HG03095 (cell line): Measurements from ENCODE around the gene BEND3.
"Not testable (repeated sequence)": the region's sequence is repeated elsewhere in the genome, so short reads cannot be mapped to it uniquely, and the experiment has no call there.

Experiments used
- ATAC-seq: cut with Tn5 transposase; IDR thresholded peaks from one replicate; pipeline ENCODE4 v1.9.1; 2021; ENCODE audit warnings: moderate library complexity; ENCODE audit not compliant: unreplicated experiment

BEND3 gene

DNA sequence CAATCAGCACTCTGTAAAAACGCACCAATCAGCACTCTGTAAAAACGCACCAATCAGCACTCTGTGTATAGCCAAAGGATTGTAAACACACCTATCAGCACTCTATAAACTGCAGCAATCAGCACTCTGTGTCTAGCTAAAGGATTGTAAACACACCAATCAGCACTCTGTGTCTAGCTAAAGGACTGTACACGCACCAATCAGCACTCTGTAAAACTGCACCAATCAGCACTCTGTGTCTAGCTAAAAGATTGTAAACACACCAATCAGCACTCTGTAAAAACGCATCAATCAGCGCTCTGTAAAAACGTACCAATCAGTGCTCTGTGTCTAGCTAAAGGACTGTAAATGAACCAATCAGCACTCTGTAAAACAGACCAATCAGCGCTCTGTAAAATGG lies 30.9 kb downstream of the BEND3 start:
- ATAC-seq: not testable (repeated sequence)

DNA sequence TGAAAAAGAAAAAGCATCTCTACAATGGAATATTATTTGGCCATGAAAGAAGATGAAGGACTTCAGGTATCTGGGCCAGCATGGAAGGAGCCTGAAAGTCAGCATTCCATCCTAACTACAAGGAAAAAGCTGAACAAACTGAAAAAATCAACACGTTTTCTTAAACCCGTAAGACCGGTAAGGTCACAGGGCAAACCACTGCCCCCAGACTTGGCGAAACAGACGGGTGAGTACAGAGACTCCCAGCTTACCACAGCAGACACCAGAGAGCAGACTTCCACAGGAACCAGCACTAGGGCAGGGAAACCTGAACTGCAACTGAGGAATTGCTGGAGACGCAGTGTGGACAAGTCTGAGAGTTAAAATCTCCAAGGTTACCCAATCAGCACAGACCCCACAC lies 31.4 kb downstream of the BEND3 start:
- no peak for ATAC-seq

DNA sequence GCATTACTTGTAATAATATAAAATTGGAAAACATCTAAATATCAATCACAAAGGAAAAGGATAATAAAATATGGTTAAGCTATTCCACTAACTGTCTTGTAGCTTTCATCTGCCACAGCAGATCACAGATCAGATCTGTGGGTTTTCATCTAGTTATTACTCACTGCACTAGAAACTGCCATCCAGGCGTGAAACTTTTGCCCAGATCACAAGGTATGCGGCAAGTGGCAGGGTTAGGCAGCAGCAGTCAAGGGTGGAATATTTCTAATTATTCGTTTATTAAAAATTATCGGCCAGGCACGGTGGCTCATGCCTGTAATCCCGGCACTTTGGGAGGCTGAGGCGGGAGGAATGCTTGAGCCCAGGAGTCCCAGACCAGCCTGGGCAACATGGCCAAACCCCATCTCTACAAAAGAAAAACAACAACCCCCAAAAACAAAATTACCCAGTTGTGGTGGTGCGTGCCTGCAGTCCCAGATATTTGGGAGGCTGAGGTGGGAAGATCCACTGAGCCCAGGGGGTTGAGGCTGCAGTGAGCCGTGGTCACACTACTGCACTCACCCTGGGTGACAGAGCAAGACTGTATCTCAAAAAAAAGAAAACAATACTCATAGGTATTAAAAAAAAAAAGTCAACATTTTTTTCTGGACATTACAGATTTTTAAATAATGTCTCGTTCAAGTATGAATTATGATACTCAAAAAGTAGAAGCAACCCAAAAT lies 32.1 kb downstream of the BEND3 start:
- ATAC-seq: peak; percentile 78

DNA sequence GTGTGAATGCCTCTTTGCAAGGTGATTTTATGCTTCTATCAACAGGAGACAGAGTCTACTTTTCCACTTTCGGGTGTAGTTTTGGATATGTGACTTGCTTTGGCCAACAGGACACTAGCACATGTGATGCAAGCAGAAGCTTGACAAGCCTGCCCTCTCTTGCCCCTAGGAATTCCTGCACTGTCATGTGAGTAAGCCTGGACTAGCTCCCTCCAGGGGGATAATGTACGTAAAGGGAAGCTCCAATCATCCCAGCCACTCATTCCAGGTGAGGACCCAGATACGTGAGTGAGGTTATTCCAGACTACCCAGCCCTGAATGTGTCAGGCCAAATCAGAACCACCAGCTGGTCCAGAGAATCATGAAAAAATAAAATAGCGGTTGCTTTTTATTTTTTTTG lies 33.3 kb downstream of the BEND3 start:
- no peak for ATAC-seq

DNA sequence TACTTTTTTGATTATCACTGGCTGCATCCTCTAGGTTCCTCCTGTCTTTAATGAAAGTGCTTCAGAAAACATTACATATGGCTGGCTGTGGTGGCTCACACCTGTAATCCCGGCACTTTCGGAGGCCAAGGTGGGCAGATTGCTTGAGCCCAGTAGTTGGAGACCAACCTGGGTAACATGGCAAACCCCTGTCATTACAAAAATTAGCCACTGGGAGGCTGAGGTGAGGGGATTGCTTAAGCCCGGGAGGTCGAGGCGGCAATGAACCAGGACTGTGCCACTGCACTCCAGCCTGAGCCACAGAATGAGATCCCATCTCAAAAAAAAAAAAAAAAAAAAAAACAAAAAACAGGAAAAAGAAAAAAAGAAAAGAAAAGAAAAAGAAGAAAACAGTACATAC lies 35.3 kb downstream of the BEND3 start:
- ATAC-seq: no peak

DNA sequence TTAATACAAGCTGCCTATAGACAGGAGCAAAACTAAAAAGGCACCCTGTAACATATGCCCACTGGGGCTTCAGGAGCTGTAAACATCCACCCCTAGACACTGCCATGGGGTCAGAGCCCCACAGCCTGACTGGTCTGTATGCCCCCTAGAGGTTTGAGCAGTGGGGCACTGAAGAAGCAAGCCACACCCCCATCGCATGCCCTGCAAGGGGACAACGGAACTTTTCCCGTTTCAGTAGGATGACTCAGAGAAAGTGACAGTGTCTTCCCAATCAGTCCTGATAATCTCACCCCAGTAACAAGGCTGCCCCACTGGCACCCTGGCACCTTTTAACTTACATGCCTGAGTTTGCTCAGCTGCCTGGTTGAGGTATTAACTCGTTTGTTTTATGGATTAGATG lies 35.9 kb downstream of the BEND3 start:
- ATAC-seq: no peak

DNA sequence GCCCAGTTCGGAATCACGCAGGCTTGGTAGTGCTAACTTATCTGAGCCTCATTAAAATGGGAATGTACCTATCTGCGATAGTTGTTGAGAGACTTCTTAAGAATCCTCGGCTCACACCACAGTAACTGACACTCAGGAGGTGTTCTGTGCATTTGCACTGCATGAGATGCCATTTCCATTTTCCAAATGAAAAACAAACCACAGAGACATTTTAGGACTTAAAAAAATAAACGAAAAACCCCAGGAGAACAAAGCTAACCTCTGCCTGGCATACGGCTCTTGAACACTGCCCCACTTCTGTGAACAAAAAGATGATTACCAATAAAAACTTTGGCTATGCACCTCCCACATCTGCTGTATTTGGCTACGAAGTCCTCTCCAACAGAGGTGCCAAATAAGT lies 37.6 kb downstream of the BEND3 start:
- no peak for ATAC-seq

DNA sequence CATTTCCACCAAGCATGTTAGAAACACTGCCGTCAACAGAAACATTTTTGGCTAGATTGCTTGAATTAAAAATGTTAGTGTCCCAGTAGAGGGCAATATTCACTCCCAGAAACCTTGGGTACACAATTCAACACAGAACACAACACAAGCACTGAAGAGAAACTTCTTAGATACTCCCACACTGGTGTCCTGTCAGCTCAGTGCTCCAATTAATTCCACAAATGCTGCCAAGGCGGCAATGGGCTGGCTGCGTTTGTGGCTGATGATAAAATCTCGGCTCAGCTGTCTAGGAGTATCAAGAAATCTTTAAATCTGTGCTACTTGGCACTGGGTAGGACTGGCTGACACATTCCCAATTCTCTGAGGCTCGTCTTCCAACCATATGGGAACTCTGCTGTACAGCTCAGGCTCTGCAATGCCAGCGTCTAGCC lies 39.3 kb downstream of the BEND3 start:
- no peak for ATAC-seq

DNA sequence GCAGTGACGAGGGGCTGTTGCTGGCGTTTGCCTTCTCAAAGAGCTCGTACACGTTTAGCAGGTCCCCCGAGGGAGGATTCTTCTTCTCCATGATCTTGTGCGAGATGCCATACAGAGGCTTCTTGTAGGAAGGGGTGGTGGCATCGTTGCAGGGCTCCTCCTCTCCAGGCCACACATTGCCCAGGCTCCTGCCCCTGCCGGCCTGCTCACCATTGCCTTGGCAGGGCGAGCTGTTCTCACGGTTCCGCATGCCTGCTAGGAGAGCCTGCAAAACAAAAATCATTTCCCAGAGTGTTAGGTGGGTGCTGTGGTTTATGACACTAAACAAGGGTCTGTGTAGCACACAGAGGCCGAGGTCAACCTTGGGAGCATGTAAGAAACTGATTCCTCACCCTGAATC lies 44.6 kb downstream of the BEND3 start:
- no peak for ATAC-seq

DNA sequence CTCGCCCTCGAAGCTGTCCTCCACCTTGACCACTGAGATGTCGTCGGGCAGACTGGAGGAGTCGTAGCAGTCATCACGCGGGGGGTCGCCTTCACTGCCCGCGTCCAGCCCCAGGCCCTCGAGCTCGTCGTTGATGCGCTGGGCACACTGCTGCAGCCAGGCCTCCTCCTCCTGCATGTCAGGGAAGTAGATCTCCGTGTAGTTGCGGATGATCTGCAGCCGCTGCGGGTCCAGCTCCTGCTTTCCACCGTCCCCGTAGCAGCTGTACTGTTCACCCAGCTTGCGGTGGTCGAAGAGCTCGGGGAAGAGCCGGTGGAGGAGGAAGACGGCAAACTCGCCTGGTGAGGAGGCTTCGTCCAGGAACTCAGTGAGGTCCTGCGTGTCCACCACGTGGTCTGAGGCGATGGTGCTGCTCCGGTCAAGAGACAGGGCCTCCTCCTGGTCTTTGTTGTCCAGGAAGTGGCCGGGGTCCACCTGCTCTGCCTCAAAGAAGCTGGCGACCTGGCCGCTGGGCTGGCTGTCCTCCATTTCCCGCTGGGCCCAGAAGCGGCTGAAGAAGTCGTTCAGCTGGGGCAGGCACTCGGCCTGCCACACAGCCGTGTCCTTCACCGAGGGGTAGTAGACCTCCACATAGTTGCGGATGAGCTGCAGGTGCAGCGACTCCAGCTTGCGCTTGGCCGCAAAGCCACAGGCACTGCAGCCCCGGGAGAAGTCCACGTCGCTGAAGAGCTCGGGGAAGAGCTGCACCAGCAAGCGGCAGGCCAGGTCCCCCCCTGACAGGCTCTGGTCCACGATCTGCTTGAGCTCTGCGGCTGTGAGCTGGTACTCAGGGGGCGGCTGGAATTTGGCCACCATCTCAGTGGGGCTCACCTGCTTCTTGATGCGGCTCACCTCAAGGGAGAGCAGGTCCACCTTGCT lies 45.4 kb downstream of the BEND3 start:
- no peak for ATAC-seq

DNA sequence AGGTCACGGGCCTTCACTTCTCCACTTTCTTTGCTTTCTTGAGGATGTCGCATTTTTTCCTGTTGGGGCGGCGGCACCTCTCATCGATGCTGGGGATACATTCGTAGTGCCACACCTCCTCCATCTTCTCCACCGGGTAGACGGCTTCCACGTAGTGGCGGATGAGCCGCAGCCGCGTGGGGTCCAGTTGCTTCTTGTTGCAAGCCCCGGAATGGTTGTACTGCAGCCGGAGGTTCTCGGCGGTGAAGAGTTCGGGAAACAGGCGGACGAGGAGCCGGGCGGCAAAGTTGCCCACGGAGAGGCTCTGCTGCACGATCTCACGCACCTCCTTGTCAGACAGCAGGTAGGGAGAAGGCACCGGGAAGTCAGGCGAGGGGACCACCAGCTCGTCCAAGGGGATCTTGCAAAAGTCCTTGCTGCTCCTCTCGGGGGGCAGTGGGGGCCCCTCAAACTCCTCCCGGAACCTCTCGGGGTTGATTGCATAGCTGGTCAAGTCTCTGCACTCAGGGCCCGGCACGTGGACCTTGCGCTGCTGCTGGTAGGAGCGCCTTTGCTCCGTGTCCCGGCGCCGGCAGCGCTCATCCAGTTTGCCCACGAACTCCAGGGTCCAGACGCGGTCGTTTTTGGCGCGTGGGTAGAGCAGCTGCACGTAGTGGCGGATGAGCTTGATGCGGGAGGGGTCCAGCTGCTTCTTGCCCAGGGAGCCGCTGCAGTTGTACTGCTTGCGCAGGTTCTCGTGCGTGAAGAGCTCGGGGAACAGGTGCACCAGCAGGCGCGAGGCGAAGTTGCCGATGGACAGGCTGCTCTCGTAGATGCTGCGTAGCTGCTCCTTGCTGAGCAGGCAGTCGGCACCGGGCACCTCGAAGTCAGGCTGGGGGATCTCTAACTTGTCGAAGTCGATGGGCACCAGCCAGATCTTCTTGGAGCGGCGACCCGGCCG lies 46.4 kb downstream of the BEND3 start:
- no peak for ATAC-seq

DNA sequence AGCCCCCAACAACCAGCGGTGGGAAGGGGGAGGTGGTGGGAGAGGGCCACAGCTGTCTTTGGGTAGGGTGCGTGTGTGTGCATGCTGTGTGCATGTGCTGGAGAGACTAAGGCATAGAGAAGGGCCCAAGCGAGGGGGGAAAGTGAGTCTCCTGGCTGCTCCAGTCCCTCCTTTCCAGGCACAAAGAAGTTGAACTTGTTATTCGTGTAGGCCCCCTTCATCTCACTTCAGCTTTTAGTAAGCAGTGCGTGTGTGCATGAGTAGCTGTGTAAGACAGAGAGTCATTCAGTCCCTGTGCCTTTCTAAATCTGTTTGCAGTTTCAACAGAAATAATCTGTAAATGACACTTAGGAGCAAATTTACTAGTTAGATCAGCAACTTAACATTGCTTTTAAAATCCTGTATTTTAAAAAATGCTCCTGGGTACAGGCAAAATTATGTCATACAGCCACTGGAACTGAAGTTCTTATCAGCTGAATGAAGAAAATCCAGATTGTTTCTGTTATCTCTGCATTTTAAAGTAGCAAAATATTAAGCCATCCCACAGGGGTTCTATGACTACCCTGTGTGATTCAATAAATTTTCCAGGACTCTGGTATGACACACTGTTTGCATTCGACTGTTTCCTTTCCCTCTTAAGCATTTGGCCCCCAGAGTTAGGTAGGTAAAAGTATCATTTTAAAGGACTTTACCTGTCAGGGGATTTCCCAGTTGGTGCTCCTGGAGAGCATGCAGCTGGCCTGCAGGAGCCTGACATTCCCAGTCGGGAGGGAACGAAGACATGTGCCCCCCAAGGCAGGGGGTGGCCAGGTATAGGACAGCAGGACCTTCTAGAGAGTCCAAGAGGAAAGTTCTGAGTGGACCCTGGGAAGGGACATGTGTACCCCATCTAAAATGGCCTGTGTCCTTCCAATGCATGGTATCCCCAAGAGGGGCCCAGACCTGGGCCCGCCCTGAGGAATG lies 48.3 kb downstream of the BEND3 start:
- peak; percentile 69 for ATAC-seq

DNA sequence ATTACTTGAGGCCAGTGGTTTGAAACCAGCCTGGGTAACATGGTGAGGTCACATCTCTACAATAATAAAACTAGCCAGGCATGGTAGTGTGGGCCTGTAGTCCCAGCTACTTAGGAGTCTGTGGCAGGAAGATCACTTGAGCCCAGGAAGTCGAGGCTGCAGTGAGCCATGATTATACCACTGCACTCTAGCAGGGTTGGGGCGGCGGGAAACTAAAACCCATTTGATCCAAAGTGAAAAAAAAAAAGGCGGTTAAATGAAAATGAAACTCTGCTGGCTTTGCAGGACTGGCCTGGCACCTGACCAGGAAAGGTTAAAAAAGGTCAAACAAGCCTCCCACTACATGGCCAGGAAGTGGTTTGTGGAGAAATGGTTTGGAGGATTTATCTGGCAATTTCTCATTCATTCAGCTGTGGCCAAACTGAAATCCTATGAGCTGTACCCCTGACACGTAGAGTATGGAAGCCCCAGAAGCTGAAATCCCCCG lies 50.7 kb downstream of the BEND3 start:
- no peak for ATAC-seq

DNA sequence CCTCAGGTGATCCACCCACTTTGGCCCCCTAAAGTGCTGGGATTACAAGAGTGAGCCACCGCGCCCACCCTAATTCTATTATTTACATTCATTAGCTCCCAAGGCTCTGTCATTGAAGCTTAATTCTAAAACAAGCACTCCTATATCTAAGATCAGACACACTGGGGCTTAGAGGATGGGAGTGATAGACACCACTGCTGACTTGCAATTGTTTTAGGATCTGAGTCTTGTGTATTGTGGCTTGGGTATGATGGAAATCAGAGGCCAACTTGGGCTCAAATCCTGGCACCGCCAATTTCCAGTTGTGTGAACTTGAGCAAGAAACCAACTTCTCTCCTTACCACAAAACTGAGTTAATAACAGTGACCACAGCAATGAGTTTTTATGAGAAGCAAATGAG lies 52.6 kb downstream of the BEND3 start:
- no peak for ATAC-seq

DNA sequence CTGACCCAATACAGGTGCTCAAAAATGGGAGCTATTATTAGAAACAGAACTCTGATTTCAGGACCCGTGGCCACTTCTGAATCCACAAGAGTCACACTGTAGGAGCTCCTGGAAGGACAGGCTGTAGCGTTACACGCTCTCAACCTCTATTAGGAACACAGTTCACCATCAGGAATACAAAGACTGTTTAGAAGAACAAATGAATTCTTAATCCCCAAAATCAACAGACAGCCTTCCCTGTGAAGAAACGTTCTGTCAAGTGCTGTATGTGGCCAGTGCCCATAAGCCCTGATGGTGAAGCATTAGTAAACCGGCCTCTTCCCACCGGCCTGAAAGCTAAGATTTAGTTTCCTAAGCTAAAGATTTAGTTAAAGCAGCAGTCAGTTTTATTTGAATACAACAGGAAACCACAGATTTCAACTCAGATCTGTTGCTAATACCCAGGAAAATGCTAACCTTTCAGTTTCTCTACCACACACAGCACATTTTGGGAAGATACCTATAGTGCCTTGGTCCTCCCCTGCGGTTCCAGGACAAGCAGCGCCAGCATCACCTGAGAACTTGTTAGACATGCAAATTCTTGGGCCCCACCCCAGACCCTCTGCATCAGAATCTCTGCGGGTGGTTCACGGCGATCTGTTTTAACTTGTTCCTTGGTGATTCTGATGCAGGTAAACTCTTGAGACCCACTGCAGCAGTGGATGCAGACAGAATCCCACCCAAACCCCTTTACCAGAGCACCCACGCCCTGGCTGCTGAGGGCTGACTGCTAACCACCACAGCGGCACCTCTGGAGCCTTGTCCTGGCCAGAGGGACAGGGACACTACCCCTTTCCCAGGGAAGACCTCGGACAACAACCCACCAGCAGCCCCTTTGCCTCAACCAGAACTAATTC lies 53.9 kb downstream of the BEND3 start:
- ATAC-seq: peak; percentile 74

DNA sequence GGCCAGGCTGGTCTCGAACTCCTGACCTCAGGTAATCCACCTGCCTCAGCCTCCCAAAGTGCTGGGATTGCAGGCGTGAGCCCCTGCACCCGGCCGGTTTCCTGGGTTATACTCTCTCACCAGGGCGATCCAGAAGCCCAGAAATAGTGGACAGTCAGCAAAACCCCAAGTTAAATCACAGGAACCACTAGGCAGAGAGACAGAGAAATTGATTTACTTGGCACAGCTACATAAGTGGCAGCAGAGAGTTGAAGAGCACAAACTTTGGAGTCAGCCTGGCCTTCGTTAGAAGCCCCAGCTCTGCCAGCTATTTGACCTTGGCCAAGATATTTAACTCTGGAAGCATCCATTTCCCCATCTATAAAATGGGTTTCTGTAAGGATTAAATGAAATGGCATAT lies 54.6 kb downstream of the BEND3 start:
- no peak for ATAC-seq

DNA sequence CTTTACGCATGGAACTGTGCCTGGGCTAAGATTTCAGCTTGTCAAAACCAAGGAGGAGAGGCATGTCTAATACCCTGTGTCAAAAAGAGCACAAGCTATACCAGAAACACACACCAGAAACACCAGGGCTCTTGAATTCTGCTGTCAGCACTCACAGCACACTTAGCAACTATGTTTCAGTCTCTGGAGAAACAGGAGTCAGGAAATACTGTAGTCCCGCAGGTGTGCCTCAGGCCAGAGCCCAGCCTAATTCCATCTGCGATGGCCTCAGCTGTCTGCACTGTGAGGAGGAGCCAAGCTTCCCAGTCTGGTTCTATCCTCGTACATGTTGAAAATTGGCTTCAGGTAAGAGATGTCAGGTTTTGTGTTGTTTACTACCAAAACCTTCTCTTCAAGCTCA lies 55.7 kb downstream of the BEND3 start:
- no peak for ATAC-seq

DNA sequence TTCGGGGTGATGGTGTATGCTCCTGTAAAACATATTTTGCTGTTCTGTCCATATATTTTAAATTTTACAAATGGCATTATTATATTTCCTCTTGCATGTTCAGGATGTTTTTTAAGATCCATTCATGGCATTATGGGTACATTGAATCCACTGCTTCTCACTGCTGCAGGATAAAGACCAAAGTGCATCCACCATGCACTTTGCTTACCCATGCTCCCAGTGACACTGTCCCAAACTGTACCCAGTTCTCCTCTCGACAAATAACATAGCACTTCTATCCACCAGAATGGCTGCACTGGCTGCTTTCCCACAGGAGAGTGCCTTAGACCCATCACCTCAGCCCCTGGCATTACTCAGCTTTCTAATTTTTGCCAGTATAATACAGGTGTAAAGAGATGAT lies 57.6 kb downstream of the BEND3 start:
- ATAC-seq: no peak

DNA sequence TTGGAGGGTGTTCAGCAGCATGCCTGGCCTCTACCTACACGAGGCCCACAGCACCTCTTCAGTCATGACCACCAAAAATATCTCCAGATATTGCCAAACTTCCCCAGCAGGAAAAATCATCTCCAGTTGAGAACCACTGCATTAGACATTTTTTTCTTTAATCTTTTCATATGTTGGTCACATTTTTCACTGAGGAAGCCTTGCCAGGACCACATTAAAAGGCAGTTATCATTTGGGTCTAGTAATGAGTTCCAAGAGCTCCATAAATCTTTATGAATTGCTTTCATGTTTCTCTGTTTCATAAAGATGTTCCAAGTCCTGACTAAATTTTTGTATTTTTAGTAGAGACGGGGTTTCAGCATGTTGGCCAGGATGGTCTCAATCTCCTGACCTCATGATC lies 58.5 kb downstream of the BEND3 start:
- ATAC-seq: no peak
